ENCODE data around the gene DISC1.

DISC1 gene

GRCh38 chr1:232038706-232039677 is 412.4 kb downstream of the DISC1 start:
- no peak for DNase-seq (ENCODE audit: low read depth, low spot score)

- no peak for DNase-seq (ENCODE audit: low read depth, low spot score)
These were observed 413.7 kb downstream of the DISC1 start for GRCh38 chr1:232040260-232040659.

GRCh38 chr1:232044728-232045127 is 418.1 kb downstream of the DISC1 start:
- DNase-seq (ENCODE audit: low read depth, low spot score), result no peak

GRCh38 chr1:232045139-232045994 is 418.8 kb downstream of the DISC1 start:
- DNase-seq (ENCODE audit: low read depth, low spot score), result no peak

GRCh38 chr1:232046451-232047306 is 420.1 kb downstream of the DISC1 start:
- no peak for DNase-seq (ENCODE audit: low read depth, low spot score)

- DNase-seq (ENCODE audit: low read depth, low spot score), result no peak
These were observed 420.9 kb downstream of the DISC1 start for GRCh38 chr1:232047473-232047872.

- DNase-seq (ENCODE audit: low read depth, low spot score), result no peak
These were observed 421.9 kb downstream of the DISC1 start for GRCh38 chr1:232048481-232048880.

- DNase-seq (ENCODE audit: low read depth, low spot score), result no peak
These were observed 422.7 kb downstream of the DISC1 start for GRCh38 chr1:232049335-232049734.

- DNase-seq (ENCODE audit: low read depth, low spot score), result no peak
These were observed 430.8 kb downstream of the DISC1 start for GRCh38 chr1:232057217-232057895.

- no peak for DNase-seq (ENCODE audit: low read depth, low spot score)
These were observed 431.3 kb downstream of the DISC1 start for GRCh38 chr1:232057896-232058274.

GRCh38 chr1:232059726-232060374 is 433.3 kb downstream of the DISC1 start:
- DNase-seq (ENCODE audit: low read depth, low spot score), result no peak

- DNase-seq (ENCODE audit: low read depth, low spot score), result no peak
These were observed 436.4 kb downstream of the DISC1 start for GRCh38 chr1:232062967-232063366.

GRCh38 chr1:232066521-232066920 is 439.9 kb downstream of the DISC1 start:
- DNase-seq (ENCODE audit: low read depth, low spot score), result no peak

GRCh38 chr1:232074265-232074664 is 447.7 kb downstream of the DISC1 start:
- DNase-seq (ENCODE audit: low read depth, low spot score), result no peak

- DNase-seq (ENCODE audit: low read depth, low spot score), result no peak
These were observed 451.2 kb downstream of the DISC1 start for GRCh38 chr1:232077809-232078208.

GRCh38 chr1:232084584-232085223 is 458.1 kb downstream of the DISC1 start:
- peak; percentile 70 for DNase-seq (ENCODE audit: low read depth, low spot score)

- no peak for DNase-seq (ENCODE audit: low read depth, low spot score)
These were observed 464.2 kb downstream of the DISC1 start for GRCh38 chr1:232090816-232091215.
